Neural progenitor cell (in vitro differentiated cells): ENCODE results near the gene SDCCAG8.

Experiments used
- CTCF ChIP-seq: fragments of 200-600 bp; sonication (generic); IDR thresholded peaks from 2 replicates; pipeline ENCODE4 v1.5.1; 2017; ENCODE audit warnings: antibody characterized with exemption, mild to moderate bottlenecking
- EZH2phosphoT487 ChIP-seq: fragments of 200-600 bp; sonication (generic); IDR thresholded peaks from 2 replicates; pipeline ENCODE4 v1.6.1; 2017; ENCODE audit warnings: antibody characterized with exemption

GRCh38 chr1:243443557-243443956 lies 187.7 kb downstream of the SDCCAG8 start:
- TF ChIP-seq CTCF, result no peak
- no peak for TF ChIP-seq EZH2phosphoT487
